Skin epidermis (tissue), 12 donors: ENCODE results near the gene POM121C.
"Not testable (repeated sequence)": the region's sequence is repeated elsewhere in the genome, so short reads cannot be mapped to it uniquely, and the experiment has no call there.

Experiments
- H3K27ac ChIP-seq, 21 experiments: fragments of 200-600 bp; sonication (generic) in 11 of 21; one replicate each; pipeline ENCODE4 v1.5.0; 2020; ENCODE audit warnings: mild to moderate bottlenecking in 3 of 21, inconsistent platforms in 2 of 21, moderate library complexity in 2 of 21
- H3K4me3 ChIP-seq, 7 experiments: fragments of 200-600 bp; sonication (generic) in 2 of 7; one replicate each; pipeline ENCODE4 v1.5.0; 2020; ENCODE audit warnings: inconsistent platforms in 2 of 7, mild to moderate bottlenecking in 2 of 7, moderate library complexity in 1 of 7

The POM121C gene

DNA sequence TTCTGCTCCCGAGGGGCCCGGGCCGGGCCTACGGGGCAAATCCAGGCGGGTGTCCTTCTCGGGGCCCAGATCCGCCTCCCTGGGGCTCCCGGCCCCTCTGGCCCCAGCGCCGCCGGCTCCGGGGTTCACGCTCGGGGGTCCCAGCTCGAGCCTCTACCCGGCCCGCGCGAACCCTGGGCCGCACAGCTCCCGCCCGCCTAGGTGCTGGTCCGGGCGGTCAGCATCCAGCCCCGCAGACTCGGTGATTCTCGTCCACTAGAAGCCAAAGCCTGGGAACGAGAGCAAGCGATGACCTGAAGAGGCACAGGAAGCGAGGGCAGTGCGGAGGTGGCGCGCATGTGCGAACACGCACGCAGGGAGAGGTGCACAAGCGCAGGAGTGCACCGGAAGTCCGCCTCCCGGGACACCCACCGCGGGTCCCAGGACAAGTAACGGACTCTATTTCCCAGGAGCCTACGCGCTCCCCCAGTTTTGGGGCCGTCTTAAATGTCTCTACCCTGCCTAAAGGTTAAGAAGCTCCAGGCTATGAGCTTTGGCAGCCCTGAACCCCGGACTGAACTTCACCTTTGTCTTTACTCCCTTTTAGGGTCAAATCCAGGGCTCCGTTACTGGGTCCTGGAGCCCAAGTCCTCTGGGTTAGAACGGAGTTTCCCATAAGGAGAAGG, at the start of gene POM121C:
Gene POM121C (minus strand): TSS at position 321 of the 665 bp plus-strand sequence. CDS start 44,803 bp downstream, outside the sequence.
- Histone ChIP-seq H3K27ac (peak within 1 kb of the TSS in 20 of 21 experiments; percentile 58 to 93 (median 88)), H3K4me3 (peak within 1 kb of the TSS; percentile 69 to 90 (median 79))

DNA sequence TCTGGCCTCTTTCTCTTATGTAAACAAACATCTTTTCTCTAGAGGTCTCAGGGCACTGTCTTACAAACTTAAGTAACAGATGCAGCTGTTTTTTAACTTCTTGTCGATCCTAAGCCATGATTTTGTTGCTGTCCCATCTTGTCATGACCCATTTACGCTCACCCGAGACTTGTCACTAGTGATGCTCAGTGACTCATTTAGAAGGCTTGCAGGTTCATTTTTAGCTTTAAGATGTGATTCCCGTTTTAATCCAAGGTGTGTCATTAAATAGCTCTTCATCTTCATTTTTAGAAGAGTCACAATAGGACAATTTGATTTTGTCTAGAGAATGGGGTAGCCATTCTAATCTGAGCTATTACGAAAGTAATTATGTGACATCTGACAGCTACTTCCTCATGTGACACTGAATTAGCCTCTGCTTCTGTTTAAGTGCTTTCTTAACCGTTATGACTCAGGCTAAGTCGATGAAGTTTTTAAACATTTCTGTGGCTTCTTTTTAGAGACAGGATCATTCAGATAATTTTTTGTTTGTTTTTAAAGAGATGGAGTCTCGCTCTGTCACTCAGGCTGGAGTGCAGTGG, 48.7 kb upstream of the POM121C start:
- H3K4me3 ChIP-seq: no peak overlapping the region
- peak overlapping the region in 4 of 21 experiments; percentile 20 to 43 (median 24) for H3K27ac ChIP-seq

DNA sequence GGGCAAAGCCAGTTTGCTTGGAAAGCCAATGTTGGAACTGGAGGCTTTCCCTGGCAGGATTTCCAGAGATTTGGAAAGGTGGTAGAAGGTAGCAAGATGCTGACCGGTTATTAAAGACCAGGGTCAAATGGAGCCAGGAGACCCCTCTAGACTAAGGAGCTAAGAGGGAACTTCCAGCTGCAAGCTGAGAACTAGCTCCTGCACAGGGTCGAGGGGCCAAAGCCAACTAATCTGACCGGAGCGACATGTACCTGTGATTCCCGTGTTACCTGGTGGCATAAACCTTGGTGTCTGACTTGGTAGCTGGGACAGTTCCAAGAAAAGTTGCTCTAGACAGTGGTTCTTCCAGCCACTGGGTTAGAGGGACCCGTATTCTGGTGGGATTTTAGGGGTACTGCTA, 47.8 kb upstream of the POM121C start:
- H3K4me3 ChIP-seq: no peak overlapping the region
- no peak overlapping the region for H3K27ac ChIP-seq

DNA sequence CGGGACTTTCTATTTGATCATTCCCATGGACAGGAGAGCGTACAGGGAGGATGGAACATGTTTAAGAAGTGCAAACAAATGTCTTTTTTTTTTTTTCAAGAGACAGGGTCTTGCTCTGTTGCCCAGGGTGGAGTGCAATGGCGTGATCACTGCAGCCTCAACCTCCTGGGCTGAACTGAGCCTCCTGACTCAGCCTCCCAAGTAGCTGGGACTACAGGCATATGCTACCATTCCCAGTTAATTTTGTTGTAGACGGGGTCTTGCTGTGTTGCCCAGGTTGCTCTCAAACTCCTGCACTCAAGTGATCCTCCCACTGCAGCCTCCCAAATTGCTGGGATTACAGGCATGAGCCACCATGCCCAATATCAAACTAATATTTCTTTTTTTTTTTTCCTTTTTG, 46.5 kb upstream of the POM121C start:
- Histone ChIP-seq H3K27ac (no peak overlapping the region), H3K4me3 (no peak overlapping the region)

DNA sequence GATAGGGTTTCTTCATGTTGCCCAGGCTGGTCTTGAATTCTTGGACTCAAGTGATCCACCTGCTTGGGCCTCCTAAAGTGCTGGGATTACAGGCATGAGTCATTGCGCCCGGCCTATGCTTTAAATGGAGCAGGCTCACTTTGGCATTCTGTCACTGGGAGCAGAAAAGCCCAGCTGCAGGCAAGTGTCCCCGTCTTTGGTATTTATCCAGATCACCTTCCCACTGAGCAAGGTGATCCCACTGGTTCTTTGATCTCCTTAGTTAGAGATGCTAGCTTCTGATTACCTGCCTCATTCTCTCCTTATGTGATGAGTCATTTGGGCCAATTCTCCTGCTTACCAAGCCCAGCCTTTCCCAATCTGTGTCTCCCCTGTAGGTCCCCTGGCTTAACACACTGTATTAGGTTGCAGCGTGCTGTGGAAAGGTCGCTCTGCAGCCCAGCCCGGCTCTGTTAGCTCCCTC, 45.3 kb upstream of the POM121C start:
- Histone ChIP-seq H3K27ac (no peak overlapping the region), H3K4me3 (no peak overlapping the region)

DNA sequence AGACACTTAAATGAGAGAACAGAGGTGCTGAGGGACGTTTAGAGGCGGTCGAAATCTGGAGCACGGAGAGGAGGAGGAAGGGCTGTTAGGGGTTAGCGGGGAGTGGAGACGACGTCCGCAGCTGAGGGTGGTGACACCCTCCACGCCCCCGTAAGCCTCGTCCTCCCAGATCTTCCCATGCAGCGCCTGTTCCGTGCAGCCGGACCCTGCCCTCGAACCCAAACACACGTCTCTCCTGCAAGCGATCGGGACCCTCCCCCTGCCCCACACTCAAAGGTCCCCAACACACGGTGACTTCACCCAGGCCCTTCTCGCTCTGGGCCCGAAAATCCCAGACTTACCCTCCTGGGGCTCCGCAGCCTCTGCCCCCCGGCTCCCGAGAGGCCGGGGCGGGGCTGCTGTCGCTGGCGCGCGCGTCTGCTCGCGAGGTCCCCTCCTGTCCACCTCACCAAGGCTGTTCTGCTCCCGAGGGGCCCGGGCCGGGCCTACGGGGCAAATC, 41.2 kb upstream of the POM121C start:
- Histone ChIP-seq H3K27ac (peak overlapping the region; percentile 83 to 99 (median 91)), H3K4me3 (peak overlapping the region; percentile 52 to 98 (median 96))

DNA sequence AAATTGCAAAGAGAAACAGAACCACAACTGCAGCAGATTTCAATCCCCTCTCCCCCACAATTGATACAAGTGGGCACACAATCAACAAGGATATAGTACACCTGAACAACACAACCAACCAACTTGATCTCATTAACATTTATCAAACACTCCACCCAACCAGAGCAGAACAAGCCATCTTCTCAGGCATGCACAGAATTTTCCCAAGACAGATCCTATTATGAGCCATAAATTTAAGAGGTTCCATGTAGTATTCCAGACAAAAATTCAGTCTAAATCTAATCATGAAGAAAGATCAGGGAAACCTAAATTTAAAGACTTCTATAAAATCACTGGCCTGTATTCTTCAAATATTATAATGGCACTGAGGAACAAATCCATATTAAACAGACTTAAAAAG, 35.6 kb upstream of the POM121C start:
- not testable (repeated sequence) for H3K27ac ChIP-seq, H3K4me3 ChIP-seq

DNA sequence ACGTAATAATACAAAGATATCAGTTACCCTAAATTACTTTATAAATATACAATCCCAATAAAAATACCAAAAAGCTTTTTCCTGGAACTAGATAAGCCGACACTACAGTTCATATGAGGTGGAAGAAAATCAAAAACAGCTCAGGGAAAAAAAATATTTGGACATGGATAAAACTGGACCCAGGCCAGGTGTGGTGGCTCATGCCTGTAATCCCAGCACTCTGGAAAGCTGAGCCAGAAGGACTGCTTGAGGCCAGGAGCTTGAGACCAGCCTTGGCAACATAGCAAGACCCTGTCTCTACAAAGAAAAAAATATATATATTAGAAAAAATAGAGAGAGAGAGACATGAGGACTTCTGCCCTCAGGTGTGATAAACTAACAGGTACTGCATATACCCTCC, 32.7 kb upstream of the POM121C start:
- not testable (repeated sequence) for H3K4me3 ChIP-seq, H3K27ac ChIP-seq

DNA sequence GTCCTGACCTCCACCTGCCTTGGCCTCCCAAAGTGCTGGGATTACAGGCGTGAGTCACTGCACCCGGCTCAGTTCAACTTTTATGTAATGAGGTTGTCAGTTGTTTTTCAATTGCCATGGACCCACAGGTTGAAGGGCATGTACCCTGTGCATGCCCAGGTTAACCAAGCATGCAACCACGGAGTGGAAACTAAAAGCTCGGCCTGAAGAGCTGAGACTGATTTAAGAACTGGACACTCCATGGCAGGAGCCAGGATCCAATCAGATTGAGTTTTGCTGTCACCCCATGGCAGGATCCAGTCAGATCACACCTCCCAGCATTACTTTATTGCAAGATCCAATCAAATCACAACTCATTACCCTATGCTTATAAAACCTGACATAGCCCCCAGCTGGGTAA, 22.9 kb upstream of the POM121C start:
- not testable (repeated sequence) for H3K27ac ChIP-seq, H3K4me3 ChIP-seq

DNA sequence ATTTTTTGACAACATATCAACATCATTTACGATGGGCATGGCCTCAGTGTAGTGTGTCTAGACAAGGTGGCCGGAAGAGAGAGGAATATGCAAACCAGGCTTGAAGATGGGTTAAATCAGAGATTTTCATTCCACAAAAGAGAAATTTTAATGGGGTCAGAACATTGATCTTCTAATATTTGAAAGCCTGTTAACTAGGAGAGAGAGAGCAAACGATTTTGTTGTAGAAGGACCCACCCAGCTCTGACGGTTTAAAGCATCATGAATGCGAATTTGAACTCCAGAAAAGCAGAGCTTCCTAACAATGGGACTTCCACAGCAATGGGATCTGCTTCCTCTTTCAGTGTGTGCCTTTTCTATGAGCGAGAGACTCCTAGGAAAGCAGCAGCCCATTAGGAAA, 5.9 kb upstream of the POM121C start, which contains the start of gene SPDYE5:
Gene SPDYE5 (plus strand): TSS at position 301 of the 400 bp plus-strand sequence. CDS start 1,728 bp downstream, outside the sequence.
- not testable (repeated sequence) for H3K4me3 ChIP-seq, H3K27ac ChIP-seq

DNA sequence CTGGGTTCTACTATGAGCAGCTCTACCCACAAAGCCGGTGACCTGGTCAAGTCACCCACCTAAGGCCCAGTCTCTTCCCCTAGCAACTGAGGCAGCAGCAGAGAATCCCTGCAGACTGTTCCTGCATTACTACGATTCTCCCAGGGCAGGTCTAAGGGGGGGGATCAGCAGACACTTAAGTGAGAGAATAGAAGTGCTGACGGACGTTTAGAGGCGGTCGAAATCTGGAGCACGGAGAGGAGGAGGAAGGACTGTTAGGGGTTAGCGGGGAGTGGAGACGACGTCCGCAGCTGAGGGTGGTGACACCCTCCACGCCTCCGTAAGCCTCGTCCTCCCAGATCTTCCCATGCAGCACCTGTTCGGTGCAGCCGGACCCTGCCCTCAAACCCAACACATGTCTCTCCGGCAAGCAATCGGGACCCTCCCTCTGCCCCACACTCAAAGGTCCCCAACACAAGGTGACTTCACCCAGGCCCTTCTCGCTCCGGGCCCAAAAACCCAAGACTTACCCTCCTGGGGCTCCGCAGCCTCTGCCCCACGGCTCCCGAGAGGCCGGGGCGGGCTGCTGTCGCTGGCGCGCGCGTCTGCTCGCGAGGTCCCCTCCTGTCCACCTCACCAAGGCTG, 632 bp downstream of the POM121C start:
- H3K27ac ChIP-seq: peak overlapping the region in 20 of 21 experiments; percentile 58 to 93 (median 88)

DNA sequence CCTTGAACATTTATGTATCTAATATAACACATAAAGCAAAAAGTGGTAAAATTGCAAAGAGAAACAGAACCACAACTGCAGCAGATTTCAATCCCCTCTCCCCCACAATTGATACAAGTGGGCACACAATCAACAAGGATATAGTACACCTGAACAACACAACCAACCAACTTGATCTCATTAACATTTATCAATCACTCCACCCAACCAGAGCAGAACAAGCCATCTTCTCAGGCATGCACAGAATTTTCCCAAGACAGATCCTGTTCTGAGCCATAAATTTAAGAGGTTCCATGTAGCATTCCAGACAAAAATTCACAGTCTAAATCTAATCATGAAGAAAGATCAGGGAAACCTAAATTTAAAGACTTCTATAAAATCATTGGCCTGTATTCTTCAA, 5.8 kb downstream of the POM121C start:
- H3K27ac ChIP-seq: not testable (repeated sequence)

More for the DNA sequence above, 632 bp downstream of the POM121C start:
- peak overlapping the region; percentile 69 to 90 (median 79) for H3K4me3 ChIP-seq

DNA sequence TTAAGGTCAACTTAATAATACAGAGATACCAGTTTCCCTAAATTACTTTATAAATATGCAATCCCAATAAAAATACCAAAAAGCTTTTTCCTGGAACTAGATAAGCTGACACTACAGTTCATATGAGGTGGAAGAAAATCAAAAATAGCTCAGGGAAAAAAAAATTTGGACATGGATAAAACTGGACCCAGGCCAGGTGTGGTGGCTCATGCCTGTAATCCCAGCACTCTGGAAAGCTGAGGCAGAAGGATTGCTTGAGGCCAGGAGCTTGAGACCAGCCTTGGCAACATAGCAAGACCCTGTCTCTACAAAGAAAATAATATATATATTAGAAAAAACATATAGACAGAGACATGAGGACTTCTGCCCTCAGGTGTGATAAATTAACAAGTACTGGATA, 8.6 kb downstream of the POM121C start:
- not testable (repeated sequence) for H3K4me3 ChIP-seq, H3K27ac ChIP-seq

More for the DNA sequence above, 5.8 kb downstream of the POM121C start:
- not testable (repeated sequence) for H3K4me3 ChIP-seq

DNA sequence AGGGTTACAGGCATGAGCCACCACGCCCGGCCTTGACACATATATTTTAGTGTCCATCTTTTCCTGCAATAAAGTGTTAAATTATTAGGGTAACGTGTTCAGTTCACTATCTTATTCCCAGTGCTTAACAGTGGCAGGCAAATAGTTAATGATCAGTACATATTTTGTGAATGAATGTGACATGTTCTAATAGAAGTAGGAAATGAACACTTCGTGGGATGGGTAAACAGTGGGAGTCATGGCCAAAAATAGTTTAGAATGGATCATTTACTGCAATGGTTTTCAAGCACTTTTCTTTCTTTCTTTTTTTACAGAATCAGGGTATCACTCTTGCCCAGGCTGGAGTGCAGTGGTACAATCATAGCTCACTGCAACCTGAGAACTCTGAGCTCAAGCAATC, 15.9 kb downstream of the POM121C start:
- H3K27ac ChIP-seq, H3K4me3 ChIP-seq: not testable (repeated sequence)

DNA sequence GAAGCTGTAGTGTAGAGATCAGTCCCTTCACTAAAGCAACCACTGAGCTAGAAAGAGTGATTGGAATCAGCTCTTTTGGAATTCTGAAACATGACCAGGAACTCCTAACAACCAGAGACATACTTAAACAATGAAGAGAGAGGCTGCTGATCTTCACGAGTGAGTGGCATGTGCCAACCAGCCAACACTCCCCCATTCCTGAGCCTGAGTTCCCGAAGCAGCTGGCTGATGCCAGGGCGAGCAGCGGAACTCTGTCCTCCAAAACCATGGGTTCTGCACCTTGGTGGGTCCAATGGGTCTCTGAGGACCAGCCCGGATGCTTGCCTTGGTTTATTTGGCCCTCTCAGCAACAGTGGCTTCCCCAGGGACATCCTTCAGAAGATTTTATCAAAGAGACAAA, 25.6 kb downstream of the POM121C start:
- not testable (repeated sequence) for H3K27ac ChIP-seq, H3K4me3 ChIP-seq

DNA sequence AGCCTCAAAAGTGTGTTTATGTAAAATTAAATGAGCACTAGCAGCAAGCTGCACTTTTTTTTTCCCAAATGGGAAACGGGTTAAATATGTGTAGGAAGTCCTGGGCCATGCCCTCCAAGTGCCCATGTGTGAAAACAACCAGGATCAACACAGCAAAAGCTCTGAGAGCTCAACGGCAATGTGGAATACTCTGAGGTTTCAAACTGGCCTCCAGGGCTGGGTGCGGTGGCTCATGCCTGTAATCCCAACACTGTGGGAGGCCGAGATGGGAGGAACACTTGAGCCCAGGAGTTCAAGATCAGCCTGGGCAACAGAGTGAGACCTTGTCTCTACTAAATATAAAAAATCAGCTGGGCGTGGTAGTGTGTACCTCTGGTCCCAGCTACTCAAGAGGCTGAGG, 28.1 kb downstream of the POM121C start:
- not testable (repeated sequence) for H3K4me3 ChIP-seq, H3K27ac ChIP-seq

DNA sequence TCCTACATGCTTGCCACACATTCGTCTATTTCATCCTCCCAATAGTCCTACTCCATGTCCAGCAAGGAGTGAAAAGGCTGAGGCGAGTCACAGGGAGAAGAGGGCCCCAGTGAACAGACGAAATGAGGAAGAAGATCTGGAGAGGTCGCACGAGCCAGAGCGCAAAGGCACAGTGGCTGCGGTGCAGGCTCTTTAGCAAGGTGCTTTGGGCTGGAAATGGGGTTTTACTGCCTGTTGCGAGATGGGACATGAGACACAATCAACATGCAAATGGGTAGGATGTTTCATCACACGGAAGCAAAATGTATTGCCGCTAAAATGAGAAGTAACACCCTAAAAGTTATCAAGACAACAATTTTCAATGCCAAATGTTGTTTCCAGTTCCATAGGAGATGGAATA, 29.7 kb downstream of the POM121C start:
- H3K27ac ChIP-seq, H3K4me3 ChIP-seq: not testable (repeated sequence)

DNA sequence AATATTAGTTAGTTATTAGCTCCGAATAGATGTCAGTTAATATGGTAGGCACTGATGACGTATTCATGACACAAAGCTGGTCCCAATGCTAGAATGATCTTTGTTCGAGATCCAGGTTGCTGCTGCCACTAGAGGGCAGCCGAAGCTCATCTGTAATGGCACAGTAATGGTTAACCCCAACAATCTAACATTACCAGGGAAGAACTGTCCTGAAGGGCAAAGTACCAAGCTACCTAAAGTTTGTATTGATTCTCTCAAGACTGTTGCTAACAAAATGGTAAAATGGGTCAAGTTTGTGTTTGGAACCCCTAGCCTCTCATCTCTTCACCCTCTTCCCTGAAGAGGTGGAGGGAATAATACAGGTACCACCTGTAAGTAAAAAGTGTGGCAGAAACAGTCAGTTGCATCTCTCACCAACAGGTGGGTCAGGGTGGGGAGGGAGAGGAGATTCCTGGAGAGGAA, 33.6 kb downstream of the POM121C start:
- H3K4me3 ChIP-seq: not testable (repeated sequence)

DNA sequence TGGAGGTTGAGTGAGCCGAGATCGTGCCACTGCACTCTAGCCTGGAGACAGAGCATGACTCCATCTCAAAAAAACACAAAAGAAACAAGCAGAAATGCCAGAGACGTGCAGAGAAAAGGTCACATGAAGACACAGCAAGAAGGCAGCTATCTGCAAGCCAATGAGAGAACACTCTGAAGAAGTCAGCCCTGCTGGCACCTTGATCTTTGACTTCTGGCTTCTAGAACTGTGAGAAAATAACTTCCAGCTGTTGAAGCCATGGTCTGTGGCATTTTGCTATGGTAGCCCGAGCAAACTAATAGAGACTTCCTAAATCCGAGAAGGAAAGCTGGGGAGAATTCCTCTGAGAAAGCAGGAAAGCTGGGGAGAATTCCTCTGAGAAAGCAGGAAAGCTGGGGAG, 36.2 kb downstream of the POM121C start:
- not testable (repeated sequence) for H3K4me3 ChIP-seq, H3K27ac ChIP-seq

More for the DNA sequence above, 33.6 kb downstream of the POM121C start:
- not testable (repeated sequence) for H3K27ac ChIP-seq

DNA sequence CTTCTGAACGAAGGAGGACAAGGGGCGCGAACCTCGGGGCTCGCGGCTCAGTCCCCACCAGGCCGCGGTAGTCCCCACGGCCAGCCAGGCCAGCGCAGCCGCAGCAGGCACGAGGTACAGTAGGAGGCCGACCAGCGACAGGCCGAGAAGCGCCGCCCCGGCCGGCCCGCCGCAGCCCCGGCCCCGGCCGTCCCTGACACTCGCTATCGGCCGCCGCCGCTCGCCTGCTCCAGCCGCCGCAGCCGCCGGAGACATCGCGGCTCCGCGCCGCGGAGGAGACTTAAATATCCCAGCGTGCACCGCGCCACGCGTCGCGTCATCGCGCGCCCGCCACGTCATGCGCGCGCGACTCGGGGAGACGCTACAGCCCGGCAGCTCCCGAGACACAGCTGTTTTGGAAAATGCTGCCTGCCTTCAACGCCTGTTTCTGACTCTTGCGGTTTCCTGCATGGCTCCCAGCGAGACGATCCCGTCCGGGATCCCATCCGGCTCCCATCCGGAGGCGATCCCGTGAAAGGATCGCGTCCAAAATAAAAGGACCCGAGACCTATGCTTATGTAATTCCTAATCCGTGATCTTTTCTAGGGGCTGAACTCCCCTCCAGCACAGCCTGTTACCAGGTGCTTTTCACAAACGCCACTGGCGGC, 43.5 kb downstream of the POM121C start:
- peak overlapping the region; percentile 56 to 92 (median 86) for H3K27ac ChIP-seq
- H3K4me3 ChIP-seq: peak overlapping the region; percentile 41 to 59 (median 53)
